H4 (cell line): ENCODE results near the gene DGKQ. TPM values are rescaled to one million over a fixed set of nuclear protein-coding genes. Genes with fewer than 3 reads are reported as not detected.

Source experiments
- DNase-seq: peaks from one replicate; pipeline ENCODE4 v3.0.0-alpha.2; 2015; ENCODE audit warnings: low spot score
- total RNA-seq: library from RNA; depleted of rRNA; stranded (reverse); fragments of >200 nt; shearing (Covaris generic); gene quantifications from 2 replicates; pipeline ENCODE4 v1.2.3, GENCODE V29; 2014

The DGKQ gene
- total RNA-seq, 1 experiment from 2014 or later, result 5.1 TPM

GRCh38 chr4:995311-996026 is 22.1 kb upstream of the DGKQ start:
- no peak for DNase-seq

GRCh38 chr4:993111-994029 is 20.0 kb upstream of the DGKQ start, which contains the start of gene SLC26A1:
TSS of gene SLC26A1 (minus strand) at chr4:993404. CDS start at chr4:991703, 1,701 bp downstream.
- no peak for DNase-seq

- DNase-seq, result no peak
Observed at GRCh38 chr4:992297-993110, 19.1 kb upstream of the DGKQ start.

GRCh38 chr4:991451-992296 is 18.3 kb upstream of the DGKQ start:
- DNase-seq, result no peak

- DNase-seq, result no peak
Observed at GRCh38 chr4:990746-991367, 17.5 kb upstream of the DGKQ start.

GRCh38 chr4:989722-990471 is 16.5 kb upstream of the DGKQ start:
- no peak for DNase-seq

- no peak for DNase-seq
Observed at GRCh38 chr4:988726-989721, 15.7 kb upstream of the DGKQ start.

GRCh38 chr4:987624-988513 is 14.5 kb upstream of the DGKQ start:
- DNase-seq, result peak; percentile 43

- peak; percentile 56 for DNase-seq
Observed at GRCh38 chr4:986879-987623, 13.7 kb upstream of the DGKQ start, which contains the start of gene IDUA. TSS of gene IDUA (plus strand) at chr4:987044. CDS start at chr4:987085, 41 bp downstream.

GRCh38 chr4:986428-986878 is 13.1 kb upstream of the DGKQ start:
- DNase-seq, result no peak

GRCh38 chr4:985123-985830 is 11.9 kb upstream of the DGKQ start:
- no peak for DNase-seq

- DNase-seq, result no peak
Observed at GRCh38 chr4:984336-985054, 11.1 kb upstream of the DGKQ start.

- DNase-seq, result no peak
Observed at GRCh38 chr4:982814-983213, 9.4 kb upstream of the DGKQ start.

- no peak for DNase-seq
Observed at GRCh38 chr4:982291-982690, 8.9 kb upstream of the DGKQ start.
